Fibroblast of skin of abdomen (primary cell): Measurements from ENCODE around the gene SEMA4D.

Experiments
- DNase-seq: peaks from one replicate; pipeline ENCODE4 v3.0.0-alpha.2; 2013

The SEMA4D gene

GRCh38 chr9:89408628-89409101, 89.2 kb downstream of the SEMA4D start:
- DNase-seq, result no peak

GRCh38 chr9:89407070-89407469, 90.8 kb downstream of the SEMA4D start:
- DNase-seq, result peak; percentile 63

DNA sequence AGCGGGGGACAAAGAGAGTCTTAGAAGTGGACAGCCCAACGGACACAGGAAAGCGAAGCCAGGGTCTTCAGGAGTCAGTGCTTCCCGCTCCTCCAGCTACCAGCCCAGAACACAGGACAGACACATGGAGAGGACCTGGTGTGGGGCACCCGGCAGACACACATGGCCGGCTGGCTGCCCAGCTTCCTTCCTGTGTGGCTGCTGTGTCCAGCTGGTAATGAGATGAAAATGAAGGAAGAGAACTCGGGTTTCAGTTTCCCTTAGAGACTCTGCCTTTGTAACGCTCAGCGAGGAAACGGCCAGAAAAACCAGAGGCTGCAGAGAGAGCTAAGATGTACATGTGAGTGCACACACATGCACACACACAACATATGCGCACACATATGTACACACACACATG, 92.1 kb downstream of the SEMA4D start:
- DNase-seq, result no peak

DNA sequence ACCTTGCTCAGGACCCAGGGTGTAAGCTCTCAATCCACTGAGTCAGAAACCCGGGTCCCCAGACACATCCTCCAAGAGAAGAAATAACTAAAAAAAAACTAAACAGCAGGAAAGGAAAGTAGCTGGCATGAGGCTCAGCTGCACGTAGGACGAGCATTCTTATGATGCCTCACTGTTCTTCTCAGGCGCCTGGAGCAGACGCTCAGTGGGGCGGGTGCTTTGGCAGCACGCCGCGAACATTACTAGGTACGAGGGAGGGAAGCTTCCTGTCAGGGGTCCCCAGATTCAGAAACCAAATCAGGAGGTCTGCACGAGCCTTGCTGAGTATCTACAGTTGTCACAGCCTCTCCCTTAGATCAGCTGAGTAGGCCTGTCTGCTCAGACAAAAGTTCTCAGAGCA, 93.8 kb downstream of the SEMA4D start:
- no peak for DNase-seq

DNA sequence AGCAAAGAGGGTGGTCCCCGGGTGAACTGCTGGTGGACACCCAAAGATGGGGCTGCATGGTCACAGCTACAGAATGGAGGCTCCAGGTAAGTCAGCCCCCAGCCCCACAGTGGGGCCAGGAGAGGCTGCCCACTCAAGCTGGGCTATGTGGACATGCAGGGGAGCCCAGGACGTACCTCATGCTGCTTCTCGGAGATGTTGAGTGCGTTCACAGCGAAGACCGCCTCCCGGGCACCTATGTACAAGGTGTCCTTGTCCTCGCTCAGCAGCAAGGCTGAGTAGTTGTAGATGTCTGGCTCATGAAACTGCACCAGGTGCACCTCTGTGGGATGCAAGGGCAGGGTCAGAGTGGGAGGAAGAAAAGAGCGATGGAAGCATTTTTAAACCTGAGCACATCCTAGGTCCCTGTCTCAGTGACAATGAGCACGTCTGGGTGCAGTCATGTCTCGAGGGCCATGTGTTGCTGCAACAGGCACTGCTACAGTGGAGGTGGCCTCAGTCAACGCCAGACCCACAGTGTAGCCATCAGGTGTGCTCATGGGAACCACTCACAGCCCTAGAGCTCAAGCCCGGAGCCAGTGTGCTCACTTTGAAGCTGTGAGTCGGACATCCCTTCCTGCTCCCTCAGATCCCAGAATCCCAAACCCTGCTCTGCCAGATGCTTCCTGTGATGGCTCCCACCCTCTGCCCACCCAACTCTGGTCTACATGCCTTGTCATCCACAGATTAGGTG, 95.1 kb downstream of the SEMA4D start:
- DNase-seq, result no peak

GRCh38 chr9:89400403-89401116, 97.4 kb downstream of the SEMA4D start:
- no peak for DNase-seq

GRCh38 chr9:89398621-89399020, 99.3 kb downstream of the SEMA4D start:
- no peak for DNase-seq

GRCh38 chr9:89397471-89397870, 100.4 kb downstream of the SEMA4D start:
- no peak for DNase-seq

- no peak for DNase-seq
These were observed 101.8 kb downstream of the SEMA4D start for GRCh38 chr9:89395931-89396710.

GRCh38 chr9:89394412-89394811, 103.5 kb downstream of the SEMA4D start:
- DNase-seq, result no peak

- no peak for DNase-seq
These were observed 106.3 kb downstream of the SEMA4D start for GRCh38 chr9:89391585-89391984.

- DNase-seq, result no peak
These were observed 107.3 kb downstream of the SEMA4D start for GRCh38 chr9:89390578-89391116.

DNA sequence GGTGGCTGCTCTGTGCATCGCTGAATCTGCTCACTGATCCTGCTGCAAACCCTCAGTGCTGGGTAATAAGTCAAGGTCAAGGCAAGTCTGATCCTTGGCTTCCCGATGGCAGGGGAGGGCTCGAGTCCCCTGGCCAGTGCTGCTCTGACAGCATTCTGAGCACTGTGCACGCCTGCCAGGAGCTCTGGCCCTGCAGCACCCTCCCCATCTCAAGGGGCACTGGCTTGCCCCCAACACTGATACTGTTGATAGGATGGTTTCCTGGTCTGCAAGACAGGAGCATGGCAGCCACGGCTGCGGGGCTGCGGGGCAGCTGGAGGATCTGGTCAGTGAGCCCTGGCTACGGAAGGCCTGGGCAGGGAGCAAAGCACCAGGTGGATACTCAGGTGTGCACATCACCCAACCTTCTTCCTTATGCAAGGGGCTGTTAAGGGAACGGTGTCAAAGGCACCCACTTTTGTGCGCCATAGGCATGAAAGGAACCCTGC, 107.8 kb downstream of the SEMA4D start:
- no peak for DNase-seq

DNA sequence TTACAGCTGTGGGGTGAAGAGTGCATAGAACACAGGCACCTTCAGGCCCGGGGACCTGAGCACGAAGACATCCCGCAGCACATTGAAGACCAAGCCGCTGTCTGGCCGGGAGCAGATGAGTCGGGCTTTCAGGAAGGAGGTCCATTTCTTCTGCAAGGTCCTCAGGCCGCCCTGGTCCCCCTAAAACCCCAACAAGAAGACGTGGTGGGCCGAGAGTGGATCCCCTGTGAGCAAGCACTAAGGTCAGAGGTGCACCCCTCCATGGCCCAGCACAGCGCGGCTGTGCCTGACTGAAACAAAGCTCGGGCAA, 109.1 kb downstream of the SEMA4D start:
- no peak for DNase-seq

DNA sequence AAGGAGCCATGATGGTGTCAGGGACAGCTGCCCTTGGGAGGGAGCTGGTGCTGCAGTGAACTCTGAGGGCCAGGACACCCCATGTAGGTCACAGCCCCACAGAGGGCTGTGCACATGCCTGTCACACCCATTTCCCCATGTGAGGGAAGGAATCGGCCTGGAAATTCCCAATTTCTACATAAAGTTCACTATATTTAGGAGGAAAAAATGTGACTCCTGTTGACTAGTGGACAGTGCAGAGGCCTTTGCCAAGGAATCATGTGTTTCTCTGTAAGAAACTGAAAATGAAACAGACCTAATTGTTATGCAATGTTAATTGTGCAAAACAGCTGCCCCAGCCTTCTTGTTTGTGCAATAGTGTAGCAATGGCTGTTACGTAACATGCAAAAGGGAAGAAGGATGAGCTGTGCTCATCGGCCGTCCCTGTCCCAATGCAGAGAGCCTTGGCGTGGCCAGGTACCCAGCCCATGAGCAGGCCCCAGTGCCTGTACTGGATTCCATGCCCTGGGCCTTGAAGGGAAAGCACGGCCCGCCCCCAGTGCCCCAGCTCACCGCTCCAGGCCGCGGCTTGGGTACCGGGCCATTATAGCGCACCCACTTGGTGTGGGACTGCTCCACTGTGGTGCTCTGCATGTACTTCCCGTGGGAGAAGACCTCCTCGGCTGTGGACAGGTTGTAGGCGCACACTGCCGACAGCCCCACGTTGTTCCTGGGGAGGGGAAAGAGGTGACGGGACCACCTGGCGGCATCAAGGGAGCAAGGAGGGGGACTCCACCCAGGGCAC, 109.6 kb downstream of the SEMA4D start:
- DNase-seq, result peak; percentile 74

DNA sequence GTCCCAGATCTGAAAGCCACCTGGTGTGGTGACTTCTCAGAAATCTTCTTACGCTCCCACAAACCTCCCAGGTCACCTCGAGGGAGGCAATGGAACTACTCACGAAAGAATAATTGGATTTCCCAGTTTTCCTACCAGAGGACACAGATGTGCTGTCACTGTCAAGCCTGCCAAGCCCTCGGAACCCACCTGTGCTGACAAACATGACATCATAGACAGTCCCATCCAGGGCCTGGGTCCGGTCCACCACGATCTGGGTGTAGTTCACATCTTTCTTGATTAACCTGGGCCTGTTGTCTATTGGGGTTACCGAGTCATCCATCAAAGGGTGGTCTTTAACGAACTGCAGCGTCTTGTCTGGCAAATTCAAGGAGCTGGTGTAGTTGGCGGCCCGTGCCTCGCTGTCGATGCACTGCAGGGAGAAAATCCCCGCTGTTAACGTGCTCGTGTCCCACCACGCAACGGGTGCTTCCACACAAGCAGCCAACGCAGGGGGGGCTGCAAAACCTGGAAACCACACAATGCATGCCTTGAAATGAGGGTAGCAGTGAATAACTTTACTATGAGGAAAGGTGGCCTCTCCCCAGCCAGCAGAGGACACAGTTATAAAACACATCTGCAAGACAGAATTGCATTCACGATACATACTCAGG, 110.6 kb downstream of the SEMA4D start:
- DNase-seq, result no peak

- no peak for DNase-seq
These were observed 111.1 kb downstream of the SEMA4D start for GRCh38 chr9:89386797-89387196.

GRCh38 chr9:89386206-89386605, 111.7 kb downstream of the SEMA4D start:
- no peak for DNase-seq

- no peak for DNase-seq
These were observed 113.1 kb downstream of the SEMA4D start for GRCh38 chr9:89384783-89385182.

GRCh38 chr9:89383721-89384300, 114.1 kb downstream of the SEMA4D start:
- DNase-seq, result no peak

DNA sequence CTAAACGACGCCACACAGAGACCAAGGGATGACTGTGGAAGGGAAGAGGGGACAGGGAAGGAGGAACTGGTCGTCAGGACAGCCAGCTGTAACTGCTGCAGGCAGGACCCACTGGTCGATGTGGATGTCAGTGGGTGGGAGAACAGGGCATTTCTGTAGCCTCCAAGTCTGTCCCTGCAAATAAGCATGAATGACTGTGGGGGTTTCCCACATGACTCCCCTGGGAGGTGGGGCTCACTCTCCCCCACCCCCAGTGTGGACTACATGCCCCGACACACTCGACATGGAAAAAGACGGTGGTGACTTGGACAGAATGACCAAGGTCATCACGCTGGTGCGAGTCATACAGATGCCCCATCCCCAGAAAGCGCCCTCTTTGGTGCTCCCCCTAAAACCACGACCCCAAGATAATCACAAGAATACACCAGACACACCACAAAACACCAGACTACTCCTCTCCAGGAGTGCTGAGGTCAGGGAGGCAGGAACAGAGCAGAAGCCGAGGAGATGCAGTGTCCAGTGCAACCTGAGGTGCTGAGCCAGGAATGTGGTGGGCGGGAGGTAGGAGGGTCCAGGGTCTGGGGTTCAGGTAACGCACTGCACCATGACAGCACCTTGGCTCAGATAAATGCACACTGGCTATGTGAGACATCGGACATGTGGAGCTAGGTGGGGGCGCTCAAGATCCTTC, 114.7 kb downstream of the SEMA4D start:
- DNase-seq, result no peak
